Activated CD4-positive, CD25-positive, alpha-beta regulatory T cell treated with anti-CD3 and anti-CD28 coated beads, Interleukin-2, amount 50 U/mL, for 16 hours (primary cell): Measurements from ENCODE around the gene DPP6.

ENCODE experiments used
- DNase-seq: peaks from one replicate; pipeline ENCODE4 v3.0.0-alpha.2; 2020; ENCODE audit warnings: low read depth, low spot score

DPP6 gene

GRCh38 chr7:154858836-154859537, 806.8 kb downstream of the DPP6 start:
- DNase-seq = no peak

DNA sequence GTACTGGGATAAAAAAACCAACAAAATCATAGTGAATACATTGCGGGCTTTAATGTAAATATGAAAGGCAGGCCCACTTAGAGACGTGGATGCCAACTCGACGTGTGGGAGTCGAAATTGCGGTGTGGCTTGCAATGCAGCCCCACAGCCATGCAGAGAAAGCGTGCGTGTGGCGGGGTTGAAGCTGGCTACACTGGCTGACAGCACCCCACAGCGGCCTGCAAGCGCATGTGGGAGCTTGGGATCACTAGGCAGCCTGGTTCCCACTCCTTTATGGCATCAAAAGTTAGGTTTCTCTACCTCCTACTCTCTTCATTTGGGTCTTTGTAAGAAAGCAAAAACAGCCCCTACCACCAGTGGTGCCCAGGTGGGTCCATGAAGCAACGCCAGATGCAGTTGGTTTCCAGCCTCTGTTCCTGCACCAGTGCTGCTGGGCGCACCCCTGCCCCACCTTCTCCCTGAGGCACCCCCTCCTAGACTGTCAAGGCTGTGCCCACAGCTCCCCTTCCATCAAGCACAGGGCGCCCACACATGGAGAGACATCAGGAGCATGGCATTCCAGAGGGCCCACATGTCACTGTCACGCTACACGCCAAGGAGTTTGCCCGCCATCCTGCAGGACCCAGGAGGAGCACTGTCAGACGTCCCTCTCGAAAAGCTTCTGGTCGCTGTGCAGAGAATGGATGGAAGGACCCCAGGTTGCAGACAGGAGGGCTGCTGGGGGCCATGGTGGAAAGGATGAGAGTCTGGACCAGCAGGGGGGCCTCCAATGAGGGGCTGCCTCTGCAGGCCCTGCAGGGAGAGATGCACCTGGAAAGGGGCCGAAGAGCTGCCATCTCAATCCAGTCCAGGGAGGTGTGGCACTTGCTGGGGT, 807.8 kb downstream of the DPP6 start:
- DNase-seq = no peak

GRCh38 chr7:154860621-154861375, 808.6 kb downstream of the DPP6 start:
- DNase-seq = no peak

DNA sequence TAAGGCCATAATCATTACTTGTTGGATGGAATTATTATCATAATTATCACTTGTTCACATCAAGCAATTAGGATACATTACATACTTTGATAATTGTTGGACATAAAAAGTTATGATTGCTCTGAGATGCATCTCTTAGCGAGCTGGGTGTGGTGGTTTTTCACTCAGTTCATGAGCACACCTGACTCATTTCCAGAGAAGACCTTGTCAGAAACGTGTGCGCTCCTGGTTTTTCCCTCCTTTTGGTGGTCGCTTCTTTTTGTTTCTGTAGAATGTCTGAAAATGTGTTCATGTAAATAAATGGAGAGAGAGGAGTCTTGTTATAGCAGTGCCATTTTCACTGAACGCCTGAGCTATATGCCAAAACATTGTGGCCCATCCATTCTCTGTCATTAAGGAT, 809.4 kb downstream of the DPP6 start:
- no peak for DNase-seq

- DNase-seq = no peak
Observed at GRCh38 chr7:154862153-154862791, 810.1 kb downstream of the DPP6 start.

DNA sequence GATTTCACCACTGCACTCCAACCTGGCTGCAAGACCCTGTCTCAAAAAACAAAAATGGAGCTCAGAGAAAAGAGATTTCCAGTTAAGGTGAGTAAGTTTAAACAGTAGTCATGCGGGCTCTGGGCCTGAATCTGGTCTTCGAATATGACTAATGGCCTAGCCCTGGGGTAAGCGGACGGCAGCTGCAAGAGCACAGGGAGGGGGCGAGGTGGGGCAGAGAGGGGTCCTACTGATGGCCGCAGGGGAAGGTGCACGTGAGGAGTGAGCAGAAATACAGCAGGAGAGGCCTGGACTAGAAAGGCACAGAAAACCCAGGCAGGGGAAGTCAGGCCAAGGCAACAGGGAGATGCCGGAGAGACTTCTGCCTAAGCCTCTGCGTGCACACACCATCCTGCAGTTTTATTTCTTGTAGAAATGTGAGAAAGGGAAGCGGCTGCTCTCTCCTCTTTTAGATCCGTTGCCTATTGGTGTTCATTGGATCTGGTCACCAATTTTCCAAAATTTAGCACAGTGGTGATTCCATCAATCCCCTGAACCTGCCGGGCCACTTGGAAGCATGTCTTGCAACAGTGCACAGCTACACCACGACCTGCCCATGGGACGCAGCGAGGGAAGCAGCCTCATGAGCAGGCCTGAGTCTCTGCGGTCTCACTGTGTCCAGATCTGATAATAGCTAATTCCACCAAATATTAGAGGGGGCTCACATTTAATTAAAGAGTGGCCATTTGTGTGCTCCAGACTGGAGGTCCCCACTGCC, 811.7 kb downstream of the DPP6 start:
- DNase-seq = no peak

- DNase-seq = no peak
Observed at GRCh38 chr7:154864523-154864891, 812.3 kb downstream of the DPP6 start.

DNA sequence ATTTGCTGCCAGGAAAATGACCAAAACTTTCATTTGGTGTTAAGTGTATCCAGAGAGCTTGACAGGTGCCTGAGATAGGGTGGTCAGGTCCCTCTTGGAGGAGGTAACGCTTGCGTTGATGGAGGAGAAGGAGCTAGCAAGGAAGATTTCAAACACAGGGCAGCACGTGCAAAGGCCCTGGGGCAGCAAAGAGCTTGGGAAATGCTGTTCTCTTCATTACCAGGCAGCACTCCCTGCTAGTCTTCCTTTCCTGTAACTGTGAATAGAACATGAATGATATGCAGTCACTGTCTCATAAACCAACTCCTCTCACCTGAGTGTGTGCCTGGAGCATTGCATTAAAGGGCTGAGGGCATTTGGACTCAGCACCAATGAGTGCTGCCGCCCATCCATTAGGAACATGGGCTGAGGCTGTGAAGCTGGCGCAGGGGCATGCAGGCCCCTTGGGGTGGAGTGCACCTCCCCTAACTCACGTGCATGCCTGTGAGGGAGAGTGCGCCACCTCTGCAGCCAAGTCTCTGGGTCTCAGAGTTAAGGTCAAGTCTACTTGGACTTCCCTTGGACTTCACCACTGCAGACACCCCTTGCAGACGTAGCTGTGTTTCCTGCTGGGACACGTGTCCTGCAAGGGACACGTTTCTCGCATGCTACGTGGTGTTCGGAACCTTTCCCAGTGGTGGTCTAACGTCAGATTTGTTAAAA, 813.9 kb downstream of the DPP6 start:
- DNase-seq = no peak

DNA sequence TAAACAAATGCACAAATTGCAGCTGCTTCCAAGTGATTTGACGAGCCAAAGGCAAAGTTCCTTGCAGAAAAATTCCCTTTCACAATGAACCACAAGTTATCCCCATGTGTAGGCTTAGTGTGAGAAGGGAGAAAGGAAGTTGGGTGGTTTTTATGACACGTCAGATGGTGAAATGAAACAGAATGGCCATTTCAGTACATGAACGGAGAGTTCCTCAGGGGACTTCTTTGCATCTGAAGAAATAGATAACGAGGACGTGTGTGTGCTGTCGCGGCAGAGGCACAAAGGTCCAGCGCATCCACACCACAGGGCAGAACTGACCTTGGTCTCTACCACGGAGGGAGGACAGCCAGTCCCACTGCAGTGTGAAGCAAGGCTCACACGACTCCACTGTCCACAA, 814.9 kb downstream of the DPP6 start:
- no peak for DNase-seq

DNA sequence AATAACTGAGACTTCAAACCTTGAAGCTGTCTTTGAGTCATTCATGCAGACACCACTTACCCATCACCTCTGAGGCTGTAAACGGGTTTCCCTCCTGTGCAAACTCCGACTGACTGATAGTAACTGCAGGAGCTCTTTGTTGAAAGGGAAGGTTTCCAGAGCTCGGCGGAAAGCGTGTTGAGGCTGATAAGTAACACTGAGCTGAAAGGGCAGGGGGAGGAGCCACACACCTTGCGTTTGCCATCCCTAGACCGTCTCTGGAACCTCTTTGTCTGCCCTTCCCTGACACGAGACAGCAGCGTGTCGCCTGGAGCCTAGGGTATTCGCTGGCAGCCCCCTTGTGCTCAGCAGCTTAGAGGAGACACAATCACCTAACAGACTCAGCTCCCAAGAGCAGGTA, 816.7 kb downstream of the DPP6 start:
- no peak for DNase-seq

GRCh38 chr7:154869436-154869835, 817.2 kb downstream of the DPP6 start:
- no peak for DNase-seq

GRCh38 chr7:154871507-154871906, 819.3 kb downstream of the DPP6 start:
- no peak for DNase-seq

GRCh38 chr7:154871928-154872750, 819.9 kb downstream of the DPP6 start:
- DNase-seq = no peak

DNA sequence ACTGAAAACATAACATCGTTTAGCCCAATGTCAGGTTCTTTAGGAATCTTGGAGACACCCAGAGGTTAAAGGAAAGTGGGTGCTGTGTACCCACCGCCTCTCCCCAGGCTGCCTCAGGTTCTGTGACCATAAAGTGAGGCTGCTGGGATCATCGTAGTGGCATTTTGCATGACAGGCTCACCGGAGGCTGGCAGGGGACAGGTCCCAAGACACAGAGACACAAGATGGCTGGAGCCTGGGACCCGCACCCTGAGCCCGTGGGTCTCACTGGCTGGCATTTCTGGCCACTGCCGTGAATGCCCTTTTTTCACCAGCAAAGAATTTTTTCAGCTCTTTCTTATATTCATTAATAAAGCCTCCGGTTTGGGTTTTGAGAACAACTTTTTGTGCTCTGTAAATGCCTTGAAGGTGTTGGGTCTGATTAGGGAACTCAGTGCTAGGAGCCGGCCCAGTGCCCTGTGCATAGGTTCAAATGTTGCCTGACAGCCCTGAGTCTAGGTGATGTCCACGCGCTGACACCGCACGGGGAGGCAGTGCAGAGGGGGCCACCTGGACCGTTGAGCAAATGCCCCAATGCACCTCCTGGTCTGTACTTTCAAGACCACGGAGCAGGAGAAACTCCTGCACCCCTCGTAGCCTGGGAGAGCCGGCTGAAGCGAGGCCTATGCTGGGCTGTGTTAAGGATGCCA, 820.8 kb downstream of the DPP6 start:
- no peak for DNase-seq

DNA sequence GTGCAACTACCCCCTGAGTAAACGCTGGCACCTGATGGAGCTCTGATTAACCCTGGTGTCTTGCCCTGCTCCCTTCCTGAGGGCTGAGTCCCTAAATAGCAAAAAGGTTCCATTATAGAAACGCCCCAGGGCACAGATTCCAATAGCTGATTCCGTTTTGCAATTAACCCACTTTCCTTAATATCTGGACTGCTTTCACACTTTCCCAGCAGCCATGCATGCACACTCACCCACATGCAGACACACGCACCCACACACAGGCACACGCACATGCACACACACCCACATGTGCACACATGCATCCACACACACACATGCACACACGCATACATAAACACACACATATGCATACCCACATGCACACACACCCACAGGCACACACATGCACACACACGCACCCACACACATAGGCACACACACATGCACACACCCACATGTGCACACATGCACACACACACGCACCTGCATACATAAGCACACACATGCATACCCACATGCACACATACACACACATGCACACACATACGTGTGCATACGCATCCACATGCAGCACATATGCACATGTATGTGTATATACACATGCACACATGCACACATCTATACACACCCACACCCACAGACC, 821.4 kb downstream of the DPP6 start:
- DNase-seq = no peak

GRCh38 chr7:154874409-154875113, 822.4 kb downstream of the DPP6 start:
- DNase-seq = no peak

GRCh38 chr7:154875297-154875696, 823.1 kb downstream of the DPP6 start:
- DNase-seq = no peak

DNA sequence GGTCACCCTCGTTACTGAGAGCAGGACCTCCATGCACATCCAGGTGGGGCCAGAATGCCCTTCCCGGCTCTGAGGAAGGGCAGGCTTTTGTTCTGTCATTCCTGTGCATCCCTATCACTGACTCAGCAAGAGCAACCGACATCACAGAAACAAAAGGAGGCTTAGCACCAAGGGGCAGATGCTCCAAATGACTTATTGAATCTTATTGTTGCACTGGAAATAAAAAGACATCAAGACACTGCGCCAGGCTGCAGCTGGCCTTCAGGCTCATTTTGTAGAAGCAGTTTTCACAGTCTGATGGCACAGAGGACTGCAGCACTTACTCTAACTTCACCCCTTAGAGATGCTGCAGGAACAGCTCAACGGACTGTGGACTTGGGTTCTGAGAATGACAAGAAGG, 824.3 kb downstream of the DPP6 start:
- DNase-seq = no peak
